Bronchial epithelial cell (primary cell): ENCODE measurements around the gene KCP. TPM values are rescaled to one million over a fixed set of nuclear protein-coding genes. Genes with fewer than 3 reads are reported as not detected.

Source experiments
- DNase-seq: peaks from one replicate; pipeline ENCODE4 v3.0.0-alpha.2; 2010; ENCODE audit warnings: low read depth
- FAIRE-seq: peaks from 2 replicates; lab custom pipeline; 2011; peaks lifted over from hg19 to GRCh38; lab: Jason Lieb, UNC
- H3K27me3 ChIP-seq: 2 replicates; pipeline ENCODE4 v1.5.1; 2011; ENCODE audit warnings: low read length; ENCODE audit not compliant: control insufficient read depth, insufficient read depth
- H3K36me3 ChIP-seq: 2 replicates; pipeline ENCODE4 v1.5.1; 2011; ENCODE audit warnings: low read length; ENCODE audit not compliant: control insufficient read depth, insufficient read depth
- H3K4me3 ChIP-seq: 2 replicates; pipeline ENCODE4 v1.5.1; 2011; ENCODE audit warnings: mild to moderate bottlenecking, low read depth, low read length, control low read depth
- CTCF ChIP-seq: IDR thresholded peaks from 2 replicates; pipeline ENCODE4 v1.5.1; 2011; ENCODE audit warnings: mild to moderate bottlenecking, moderate library complexity, low read length, control low read depth, inconsistent platforms; ENCODE audit not compliant: insufficient read depth, severe bottlenecking
- total RNA-seq: library from RNA; depleted of rRNA; stranded (reverse); fragments of >200 nt; gene quantifications from 2 replicates; pipeline ENCODE4 v1.2.1, GENCODE V29; 2014

KCP gene
- total RNA-seq, 1 donor from 2014 or later: 0.53 TPM

DNA sequence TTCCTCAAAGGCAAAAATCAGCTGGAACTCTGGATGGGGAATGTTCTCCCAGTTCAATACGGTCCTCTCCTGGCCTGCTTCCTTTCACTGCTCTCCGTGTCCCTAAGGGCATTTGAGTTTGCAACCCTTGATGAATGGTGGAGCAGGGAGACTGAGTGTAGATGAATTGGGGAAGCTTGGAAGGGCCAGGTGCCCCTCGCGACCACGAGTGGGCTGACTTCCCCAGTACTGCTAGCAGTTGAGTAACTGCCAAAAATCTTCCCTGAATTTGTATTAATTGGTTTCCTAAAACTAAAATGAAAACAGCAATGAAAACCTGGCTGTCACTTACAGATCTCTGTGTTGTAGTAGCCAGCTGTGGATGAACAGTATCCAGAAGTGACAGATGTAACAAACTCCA is 40.8 kb upstream of the KCP start:
- DNase-seq (no peak), FAIRE-seq (no peak)
- peaks cover 6% of the 10 kb centered on the region for H3K36me3 ChIP-seq
- no peak for TF ChIP-seq CTCF
- no peaks in the 10 kb centered on the region for H3K27me3 ChIP-seq
- H3K4me3 ChIP-seq: no peak overlapping the region

DNA sequence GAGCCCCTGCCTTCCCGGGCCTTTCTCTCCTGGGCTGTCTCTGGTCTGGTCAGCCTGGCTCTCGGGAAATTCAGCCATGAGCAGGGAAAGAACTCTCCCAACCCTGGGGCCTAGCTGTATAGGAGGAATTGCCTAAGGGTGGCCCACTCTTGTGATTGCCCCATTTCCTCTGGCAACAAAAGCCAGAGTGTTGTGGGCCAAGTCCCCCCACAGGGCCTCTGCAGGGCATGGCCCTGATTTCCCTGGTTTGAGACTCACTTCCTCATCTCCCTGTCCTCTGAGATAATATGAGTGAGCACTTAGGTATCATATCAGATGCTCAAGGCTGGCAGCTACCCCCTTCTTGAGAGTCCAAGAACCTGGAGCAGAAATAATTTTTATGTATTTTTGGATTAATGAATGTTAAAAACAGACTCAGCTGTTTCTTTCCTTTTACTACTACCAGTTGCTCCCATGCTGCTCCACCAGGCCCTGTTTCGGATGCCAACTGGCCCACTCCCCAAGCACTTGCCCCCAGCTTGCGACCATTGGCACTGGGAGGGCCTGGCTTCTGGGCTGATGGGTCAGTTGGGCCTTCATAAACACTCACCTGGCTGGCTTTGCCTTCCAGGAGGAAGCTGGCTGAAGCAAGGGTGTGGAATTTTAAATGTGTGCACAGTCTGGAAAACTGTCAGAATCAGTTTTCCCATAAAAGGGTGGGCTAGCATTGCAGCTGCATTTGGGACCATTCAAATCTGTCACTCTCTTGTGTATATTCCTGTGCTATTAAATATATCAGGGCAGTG is 38.7 kb upstream of the KCP start:
- FAIRE-seq: no peak
- TF ChIP-seq CTCF: no peak
- Histone ChIP-seq H3K27me3 (no peaks in the 10 kb centered on the region), H3K36me3 (peaks cover 6% of the 10 kb centered on the region), H3K4me3 (no peak overlapping the region)
- no peak for DNase-seq

DNA sequence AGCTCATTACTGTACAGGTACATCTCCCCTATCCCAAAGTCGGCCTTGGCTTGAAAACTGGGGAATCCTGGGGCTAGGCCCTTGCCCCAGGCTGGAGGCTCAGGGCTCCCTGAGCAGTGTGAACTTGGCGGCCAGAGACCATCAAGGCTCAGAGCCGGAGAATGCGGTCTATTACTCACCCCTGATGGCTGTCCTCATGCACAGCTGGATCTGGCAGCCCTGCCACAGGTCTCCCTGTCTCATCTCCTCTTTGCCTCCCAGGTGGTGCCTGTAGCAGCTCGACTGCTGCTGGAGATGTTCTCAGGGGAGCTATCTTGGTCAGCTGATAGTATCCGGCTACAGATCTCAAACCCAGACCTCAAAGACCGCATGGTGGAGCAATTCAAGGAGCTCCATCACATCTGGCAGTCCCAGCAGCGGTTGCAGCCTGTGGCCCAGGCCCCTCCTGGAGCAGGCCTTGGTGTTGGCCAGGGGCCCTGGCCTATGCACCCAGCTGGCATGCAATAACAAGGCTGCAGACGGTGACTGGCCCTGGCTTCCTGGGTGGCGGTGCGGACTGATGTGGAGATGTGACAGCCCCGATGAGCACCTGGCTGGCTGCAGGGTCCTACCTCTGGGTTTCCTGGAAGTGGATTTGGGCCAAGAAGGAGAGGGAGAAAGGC is 37.9 kb upstream of the KCP start:
- no peak for FAIRE-seq
- H3K4me3 ChIP-seq: no peak overlapping the region

GRCh38 chr7:128947854-128948253 is 37.3 kb upstream of the KCP start:
- Histone ChIP-seq H3K36me3 (peaks cover 3% of the 10 kb centered on the region), H3K4me3 (no peak overlapping the region), H3K27me3 (no peaks in the 10 kb centered on the region)
- DNase-seq (no peak), FAIRE-seq (no peak)
- no peak for TF ChIP-seq CTCF

More for the DNA sequence above, 37.9 kb upstream of the KCP start:
- DNase-seq: no peak
- Histone ChIP-seq H3K36me3 (peaks cover 3% of the 10 kb centered on the region), H3K27me3 (no peaks in the 10 kb centered on the region)
- TF ChIP-seq CTCF: no peak

- Histone ChIP-seq H3K36me3 (peaks cover 3% of the 10 kb centered on the region), H3K27me3 (no peaks in the 10 kb centered on the region), H3K4me3 (no peak overlapping the region)
- DNase-seq (no peak), FAIRE-seq (no peak)
- TF ChIP-seq CTCF: peak; percentile 25
Measured at GRCh38 chr7:128946936-128947830, 36.7 kb upstream of the KCP start.
